IPS-18c (cell line): Measurements from ENCODE around the gene MIEF1.
"Not testable (repeated sequence)": the region's sequence is repeated elsewhere in the genome, so short reads cannot be mapped to it uniquely, and the experiment has no call there.

Source experiments
- H3K4me3 ChIP-seq: 2 replicates; pipeline ENCODE4 v1.7.0; 2013; ENCODE audit warnings: low read depth, mild to moderate bottlenecking, low read length, moderate library complexity; ENCODE audit not compliant: insufficient read depth
- H3K9me3 ChIP-seq: one replicate; pipeline ENCODE4 v1.6.1; 2013; ENCODE audit warnings: mild to moderate bottlenecking, low read length, moderate library complexity; ENCODE audit not compliant: control insufficient read depth, insufficient read depth

The MIEF1 gene

GRCh38 chr22:39520226-39521105 is 18.4 kb downstream of the MIEF1 start, which contains the start of gene ATF4:
ATF4 (plus strand) TSS chr22:39520562; CDS start chr22:39521446, 884 bp downstream.
- peaks cover 4% of the 10 kb centered on the region for H3K9me3 ChIP-seq
- peak within 1 kb of the TSS; percentile 98 for H3K4me3 ChIP-seq

- not testable (repeated sequence) for H3K9me3 ChIP-seq
- H3K4me3 ChIP-seq: peak overlapping the region; percentile 98
These were observed 19.2 kb downstream of the MIEF1 start for GRCh38 chr22:39521106-39521885.

DNA sequence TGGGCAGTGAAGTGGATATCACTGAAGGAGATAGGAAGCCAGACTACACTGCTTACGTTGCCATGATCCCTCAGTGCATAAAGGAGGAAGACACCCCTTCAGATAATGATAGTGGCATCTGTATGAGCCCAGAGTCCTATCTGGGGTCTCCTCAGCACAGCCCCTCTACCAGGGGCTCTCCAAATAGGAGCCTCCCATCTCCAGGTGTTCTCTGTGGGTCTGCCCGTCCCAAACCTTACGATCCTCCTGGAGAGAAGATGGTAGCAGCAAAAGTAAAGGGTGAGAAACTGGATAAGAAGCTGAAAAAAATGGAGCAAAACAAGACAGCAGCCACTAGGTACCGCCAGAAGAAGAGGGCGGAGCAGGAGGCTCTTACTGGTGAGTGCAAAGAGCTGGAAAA is 20.0 kb downstream of the MIEF1 start:
- H3K9me3 ChIP-seq: not testable (repeated sequence)
- H3K4me3 ChIP-seq: peak overlapping the region; percentile 98

DNA sequence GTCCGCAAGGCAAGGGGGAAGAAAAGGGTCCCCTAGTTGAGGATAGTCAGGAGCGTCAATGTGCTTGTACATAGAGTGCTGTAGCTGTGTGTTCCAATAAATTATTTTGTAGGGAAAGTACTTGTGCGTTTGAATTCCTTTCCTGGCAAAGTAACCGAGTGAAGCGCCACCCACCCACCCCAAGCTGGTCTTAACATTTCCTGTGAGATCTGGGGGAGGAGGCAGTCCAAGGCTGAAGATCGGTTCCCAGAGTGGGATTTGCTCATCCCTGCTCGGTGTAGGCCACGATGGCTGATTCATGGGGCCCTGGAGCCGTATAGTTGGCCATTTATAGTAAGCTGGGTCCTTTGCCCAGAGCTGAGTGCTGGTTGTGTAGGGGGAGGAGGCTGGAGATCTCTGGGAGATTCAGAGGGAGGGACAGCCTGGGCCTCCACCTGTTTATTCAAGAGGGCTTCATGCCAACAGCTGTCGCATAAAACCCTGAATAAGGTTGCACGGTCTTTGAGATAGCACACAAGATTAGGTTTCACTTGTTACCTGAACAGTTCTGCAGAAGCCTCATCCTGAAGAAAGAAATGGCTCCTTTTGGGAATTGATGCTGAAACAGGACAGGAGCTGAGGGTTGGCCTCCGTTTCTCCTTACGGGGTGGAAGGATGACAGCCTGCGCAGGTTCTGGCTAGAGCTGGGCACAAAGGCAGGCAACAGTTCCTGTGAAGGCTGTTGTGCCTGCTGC is 20.6 kb downstream of the MIEF1 start:
- peaks cover 4% of the 10 kb centered on the region for H3K9me3 ChIP-seq
- peak overlapping the region; percentile 22; the same call in 1 of the 2 replicates for H3K4me3 ChIP-seq

DNA sequence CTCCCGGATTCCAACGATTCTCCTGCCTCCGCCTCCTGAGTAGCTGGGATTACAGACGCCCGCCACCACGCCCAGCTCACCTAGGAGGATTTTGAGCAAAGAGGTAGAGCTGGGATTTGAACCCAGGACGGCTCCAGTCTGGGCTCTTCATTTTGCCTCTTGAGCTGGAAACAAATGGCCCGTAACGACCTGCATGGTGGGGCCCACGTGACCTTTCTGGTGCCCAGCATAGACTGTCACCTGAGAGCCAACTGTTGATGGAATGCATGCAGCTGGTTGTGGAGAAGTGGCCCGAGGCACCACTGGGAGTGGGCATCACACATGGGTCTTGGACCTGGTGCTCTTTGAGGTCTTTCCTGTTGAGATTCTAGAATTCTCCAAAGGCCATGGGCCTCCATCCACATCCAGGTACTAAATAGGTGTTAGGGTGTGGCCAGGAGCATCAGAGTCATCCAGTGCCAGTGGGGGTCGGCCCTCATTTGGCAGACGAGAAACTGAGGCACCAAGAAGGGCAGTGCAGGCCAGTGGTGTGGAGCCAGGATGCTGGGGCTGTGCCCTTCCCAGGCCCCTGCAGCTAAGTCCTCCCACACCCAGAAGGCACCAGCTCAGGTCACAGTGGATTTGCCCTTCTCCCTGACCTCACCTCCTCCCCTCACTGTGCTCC is 22.1 kb downstream of the MIEF1 start:
- peaks cover 4% of the 10 kb centered on the region for H3K9me3 ChIP-seq
- H3K4me3 ChIP-seq: no peak overlapping the region

DNA sequence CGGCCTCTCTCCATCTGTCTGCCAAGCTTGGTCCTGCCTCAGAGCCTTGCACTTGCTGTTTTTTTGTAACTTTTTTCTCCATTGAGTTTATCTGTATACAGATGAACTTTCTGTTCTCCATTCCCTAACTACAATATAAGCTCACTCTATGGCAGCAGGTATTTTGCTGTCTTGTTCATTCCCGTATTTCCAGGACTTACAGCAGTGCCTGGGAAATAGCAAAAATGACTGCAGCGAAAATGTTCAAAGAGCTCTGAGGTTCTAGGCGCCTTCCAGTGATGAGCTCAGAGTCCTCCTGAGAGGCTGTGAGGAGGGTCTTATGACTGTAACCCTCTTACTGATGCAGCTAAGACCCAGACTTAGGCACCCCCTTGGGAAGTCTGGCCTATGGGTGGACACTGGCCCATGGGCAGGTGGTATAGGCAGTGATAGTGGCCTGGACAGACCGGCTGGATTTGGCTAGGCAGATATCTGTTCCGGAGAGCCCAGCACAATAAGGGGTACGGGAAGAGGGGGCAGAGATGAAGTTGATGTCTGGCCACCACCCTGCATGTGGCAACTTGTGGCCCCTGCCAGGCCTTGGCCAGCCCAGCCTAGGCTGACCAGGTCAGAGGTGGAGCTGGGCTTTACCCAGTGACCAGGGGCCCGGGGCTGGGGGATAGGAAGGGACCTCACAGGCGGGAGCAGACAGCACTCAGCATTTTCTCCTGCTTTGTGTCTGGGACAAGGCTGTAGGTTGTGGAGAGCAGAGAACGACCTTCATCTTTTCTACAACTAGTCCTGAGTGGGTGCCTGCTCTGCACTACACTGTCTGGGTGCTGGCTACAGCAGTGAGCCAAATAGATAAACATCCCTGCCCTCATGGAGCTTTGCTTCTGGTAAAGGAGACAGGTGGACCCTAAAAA is 22.9 kb downstream of the MIEF1 start:
- no peak overlapping the region for H3K4me3 ChIP-seq

GRCh38 chr22:39525658-39525975 is 23.5 kb downstream of the MIEF1 start:
- Histone ChIP-seq H3K9me3 (peaks cover 2% of the 10 kb centered on the region), H3K4me3 (no peak overlapping the region)

More for the DNA sequence above, 22.9 kb downstream of the MIEF1 start:
- H3K9me3 ChIP-seq: peaks cover 4% of the 10 kb centered on the region

GRCh38 chr22:39526736-39527171 is 24.7 kb downstream of the MIEF1 start:
- Histone ChIP-seq H3K4me3 (no peak overlapping the region), H3K9me3 (no peaks in the 10 kb centered on the region)

DNA sequence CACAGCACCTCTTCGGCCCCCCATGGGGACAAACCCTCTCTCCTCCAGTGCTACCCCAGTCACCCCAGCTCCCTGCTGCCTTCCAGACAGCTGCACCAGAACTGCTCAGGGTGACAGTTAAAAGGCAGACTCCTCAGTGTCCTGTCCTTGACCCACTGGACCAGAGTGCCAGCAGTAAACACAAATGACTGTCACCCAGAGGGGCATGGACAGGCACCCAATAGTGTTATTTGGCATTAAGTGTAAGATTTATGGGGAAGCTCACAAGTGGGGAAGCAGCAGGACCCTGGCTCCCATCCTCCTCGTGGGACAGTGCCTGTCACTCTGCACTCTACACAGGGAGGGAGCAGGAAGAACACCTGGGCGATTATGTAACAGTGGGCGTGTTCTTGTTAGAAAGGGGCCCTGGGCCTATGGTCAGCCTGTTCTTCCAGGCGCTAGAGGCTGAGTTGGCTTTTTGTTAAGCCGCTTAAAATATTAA is 25.4 kb downstream of the MIEF1 start:
- no peak overlapping the region for H3K4me3 ChIP-seq
- H3K9me3 ChIP-seq: no peaks in the 10 kb centered on the region

GRCh38 chr22:39528080-39528661 is 26.1 kb downstream of the MIEF1 start:
- Histone ChIP-seq H3K9me3 (no peaks in the 10 kb centered on the region), H3K4me3 (no peak overlapping the region)

- no peaks in the 10 kb centered on the region for H3K9me3 ChIP-seq
- H3K4me3 ChIP-seq: no peak overlapping the region; the same call in 1 of the 2 replicates
These were observed 26.8 kb downstream of the MIEF1 start for GRCh38 chr22:39528681-39529486.

DNA sequence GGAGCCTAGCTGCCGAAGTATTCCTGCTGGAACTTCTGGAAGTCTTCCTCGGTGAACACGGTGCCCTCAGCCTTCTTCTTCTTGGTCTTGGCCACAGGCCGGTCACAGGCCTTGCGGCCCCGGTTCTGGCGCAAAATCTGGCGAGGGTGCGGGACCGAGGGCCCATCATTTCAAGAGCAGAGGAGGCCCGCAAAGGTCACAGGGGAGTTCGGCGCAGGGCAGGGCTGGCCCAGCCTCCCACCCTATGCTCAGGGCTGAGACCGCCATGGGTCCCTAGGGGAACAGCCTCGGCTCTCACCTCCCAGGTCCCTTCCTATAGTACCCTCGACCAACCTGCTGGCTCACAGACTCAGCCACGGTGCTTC is 27.4 kb downstream of the MIEF1 start:
- no peaks in the 10 kb centered on the region for H3K9me3 ChIP-seq
- no peak overlapping the region for H3K4me3 ChIP-seq

DNA sequence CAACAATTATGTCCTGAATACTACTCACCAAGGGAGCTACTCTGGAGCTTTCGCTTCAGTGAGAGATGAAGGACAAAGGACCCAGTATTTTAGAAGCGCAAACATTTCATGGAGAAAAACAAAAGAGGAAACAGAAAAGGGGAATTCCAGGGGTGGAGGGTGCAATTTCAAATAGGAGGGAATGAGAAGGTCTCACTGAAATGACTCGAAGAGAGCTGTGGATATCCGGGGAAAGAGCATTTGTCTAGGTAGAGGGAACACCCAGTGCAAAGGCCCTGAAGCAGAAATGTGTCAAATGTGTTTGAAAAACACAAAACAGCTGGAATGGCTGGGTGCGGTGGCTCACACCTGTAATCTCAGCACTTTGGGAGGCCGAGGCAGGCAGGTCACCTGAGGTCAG is 28.0 kb downstream of the MIEF1 start:
- no peak overlapping the region for H3K4me3 ChIP-seq
- H3K9me3 ChIP-seq: no peaks in the 10 kb centered on the region

DNA sequence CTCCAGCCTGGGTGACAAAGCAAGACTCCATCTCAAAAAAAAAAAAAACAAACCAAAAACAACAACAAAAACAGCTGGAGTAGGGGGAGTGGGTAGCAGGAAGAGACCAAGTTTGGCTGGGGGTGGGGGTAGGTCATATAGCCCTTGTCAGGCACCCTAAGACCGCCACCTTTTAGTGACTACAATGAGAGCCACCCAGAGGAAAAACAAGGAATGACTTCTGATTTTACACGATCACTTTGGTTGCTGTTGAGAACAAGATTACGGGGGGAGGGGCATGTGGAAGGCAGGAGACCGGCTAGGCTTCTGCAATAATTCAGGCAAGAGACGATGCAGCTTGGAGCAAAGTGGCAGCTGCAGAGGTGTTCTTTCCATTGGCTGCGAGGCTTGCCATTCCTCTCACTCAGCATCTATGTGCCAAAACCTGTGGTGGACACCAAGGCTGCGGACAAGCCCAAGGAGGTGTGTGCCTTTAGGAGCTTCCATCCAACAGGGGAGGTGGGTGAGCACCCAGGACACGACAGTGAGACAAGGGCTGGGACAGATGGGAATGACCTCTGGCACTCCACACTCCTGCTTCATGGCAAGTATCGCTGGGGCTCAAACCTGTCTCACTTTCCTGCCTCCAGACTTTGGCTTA is 28.7 kb downstream of the MIEF1 start:
- Histone ChIP-seq H3K4me3 (peak overlapping the region; percentile 98; the same call in 1 of the 2 replicates), H3K9me3 (no peaks in the 10 kb centered on the region)
